Stimulated activated CD8-positive, alpha-beta memory T cell treated with anti-CD3 and anti-CD28 coated beads, Interleukin-12 subunit alpha, Interleukin-12 subunit beta, amount 100 ng/mL, for 4 hours (primary cell): ENCODE results near the gene TOM1L2.
"Not testable (repeated sequence)": the region's sequence is repeated elsewhere in the genome, so short reads cannot be mapped to it uniquely, and the experiment has no call there.

ENCODE experiments used
- DNase-seq: peaks from one replicate; pipeline ENCODE4 v3.0.0-alpha.2; 2020; ENCODE audit warnings: low read depth

Gene TOM1L2

GRCh38 chr17:17972126-17972951 lies at the start of gene TOM1L2, which contains the start of gene DRC3:
TOM1L2 (minus strand) TSS chr17:17972400; CDS start chr17:17972313, 87 bp downstream.
DRC3 (plus strand) TSS chr17:17972862; CDS start chr17:17977599, 4,737 bp downstream.
- peak; percentile 99 for DNase-seq

DNA sequence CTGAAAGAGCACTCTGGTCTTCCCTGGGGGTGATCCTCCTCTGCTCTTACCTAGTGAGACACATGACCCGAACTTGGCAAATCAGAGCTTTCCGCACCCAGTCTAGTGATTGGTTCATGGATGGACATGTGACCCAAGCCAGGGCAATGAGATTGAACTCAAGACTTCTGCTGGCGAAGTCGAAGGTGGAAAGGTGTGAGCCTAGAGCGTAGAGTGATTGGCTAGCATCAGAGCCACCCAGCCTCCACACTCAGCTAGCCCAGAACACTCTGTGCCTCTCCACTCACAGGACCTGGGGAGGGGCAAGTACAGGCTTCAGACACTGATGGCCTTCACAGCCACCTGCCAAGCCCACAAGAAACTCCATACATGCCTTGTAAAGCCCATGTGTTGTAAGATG lies 49.2 kb upstream of the TOM1L2 start:
- DNase-seq: no peak

- no peak for DNase-seq
Observed at GRCh38 chr17:18020971-18021370, 48.8 kb upstream of the TOM1L2 start.

DNA sequence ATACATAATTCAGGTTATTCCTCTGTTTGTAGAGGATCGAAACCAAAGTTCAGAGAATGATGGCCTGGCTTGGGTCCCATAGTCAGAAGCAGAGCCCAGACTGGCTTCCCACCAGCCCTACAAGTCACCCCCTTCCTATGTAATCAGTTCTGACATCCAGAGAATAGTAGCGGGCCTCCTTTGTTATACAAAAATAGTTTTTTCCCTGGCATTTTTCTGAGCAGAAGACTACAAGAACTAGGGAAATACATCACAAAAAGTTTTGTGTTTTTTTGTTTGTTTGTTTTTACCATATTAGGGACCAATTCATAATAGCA lies 47.6 kb upstream of the TOM1L2 start:
- DNase-seq: no peak

DNA sequence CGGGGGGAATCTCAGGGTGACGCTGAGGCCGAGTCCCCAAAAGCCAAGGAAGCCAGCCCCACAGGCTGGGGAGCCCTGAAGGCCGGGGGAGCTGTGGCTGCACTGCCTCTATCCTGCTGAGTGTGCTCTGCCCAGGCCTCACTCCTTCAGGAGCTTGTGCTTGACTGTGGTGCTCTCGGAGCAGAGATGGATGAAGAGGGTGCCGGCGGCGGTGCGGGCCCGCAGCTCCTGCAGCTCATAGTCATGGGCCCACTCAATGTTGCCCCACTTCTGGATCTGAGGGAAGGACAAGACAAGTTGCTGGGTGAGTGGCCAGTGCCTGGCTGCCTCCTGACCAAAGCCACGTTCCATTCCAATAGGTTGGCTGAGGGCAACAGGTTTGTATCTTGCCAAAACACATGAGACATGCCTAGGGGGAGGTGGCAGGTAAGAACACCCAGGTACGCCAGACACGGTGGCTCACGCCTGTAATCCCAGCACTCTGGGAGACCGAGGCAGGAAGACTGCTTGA lies 46.3 kb upstream of the TOM1L2 start:
- DNase-seq: no peak

DNA sequence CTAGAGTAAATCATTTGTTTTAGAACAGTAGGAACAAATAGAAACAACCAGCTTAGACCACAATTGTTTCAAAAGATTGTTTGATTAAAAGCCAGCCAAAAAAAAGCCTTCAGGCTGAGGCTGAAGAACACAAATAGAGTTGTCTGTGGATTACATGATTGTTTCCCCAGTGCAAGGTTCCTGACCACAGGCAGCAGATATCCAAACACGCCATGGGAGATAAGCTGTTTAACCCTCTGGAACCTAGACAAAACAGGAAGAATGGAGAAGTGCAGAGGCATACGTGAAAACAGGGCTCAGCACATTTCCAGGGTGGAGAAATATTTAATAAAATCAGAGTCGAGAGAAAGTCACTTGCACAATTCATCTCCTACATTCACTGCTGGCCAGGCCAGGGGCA lies 45.8 kb upstream of the TOM1L2 start:
- DNase-seq: no peak

DNA sequence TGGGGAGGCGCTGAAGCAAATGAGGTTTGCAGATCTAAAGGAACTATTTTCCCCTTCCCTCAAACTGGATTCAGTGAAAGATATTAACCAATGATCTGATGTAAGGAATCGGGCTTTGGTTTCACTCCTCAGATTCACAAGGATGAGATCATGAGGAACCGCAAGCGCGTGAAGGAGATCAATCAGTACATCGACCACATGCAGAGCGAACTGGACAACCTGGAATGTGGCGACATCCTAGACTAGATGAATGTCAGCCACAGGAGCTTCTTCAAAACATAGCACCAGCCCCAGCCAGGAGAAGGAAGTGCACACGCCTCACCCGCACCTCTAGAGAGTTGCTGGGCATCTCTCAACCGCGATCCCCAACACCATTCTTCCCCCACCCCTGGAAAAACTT lies 44.2 kb upstream of the TOM1L2 start:
- DNase-seq: no peak

GRCh38 chr17:18015593-18015992 lies 43.4 kb upstream of the TOM1L2 start:
- no peak for DNase-seq

DNA sequence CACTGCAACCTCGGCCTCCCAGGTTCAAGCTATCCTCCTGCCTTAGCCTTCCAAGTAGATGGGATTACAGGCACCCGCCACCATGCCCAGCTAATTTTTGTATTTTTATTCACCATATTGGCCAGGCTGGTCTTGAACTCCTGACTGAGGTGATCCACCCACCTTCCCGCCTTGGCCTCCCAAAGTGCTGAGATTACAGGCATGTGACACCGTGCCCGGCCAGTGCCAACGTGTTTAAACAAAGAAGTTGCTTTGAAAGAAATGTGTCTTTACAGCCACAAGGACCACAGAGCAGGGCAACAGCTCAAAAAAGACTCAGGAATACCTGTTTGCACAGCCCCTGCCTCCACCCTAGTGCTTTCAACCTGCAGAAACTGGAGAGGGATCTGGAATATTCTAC lies 41.8 kb upstream of the TOM1L2 start:
- no peak for DNase-seq

- DNase-seq: no peak
Observed at GRCh38 chr17:18011286-18011685, 39.1 kb upstream of the TOM1L2 start.

GRCh38 chr17:18009609-18010420 lies 37.6 kb upstream of the TOM1L2 start:
- DNase-seq: no peak

DNA sequence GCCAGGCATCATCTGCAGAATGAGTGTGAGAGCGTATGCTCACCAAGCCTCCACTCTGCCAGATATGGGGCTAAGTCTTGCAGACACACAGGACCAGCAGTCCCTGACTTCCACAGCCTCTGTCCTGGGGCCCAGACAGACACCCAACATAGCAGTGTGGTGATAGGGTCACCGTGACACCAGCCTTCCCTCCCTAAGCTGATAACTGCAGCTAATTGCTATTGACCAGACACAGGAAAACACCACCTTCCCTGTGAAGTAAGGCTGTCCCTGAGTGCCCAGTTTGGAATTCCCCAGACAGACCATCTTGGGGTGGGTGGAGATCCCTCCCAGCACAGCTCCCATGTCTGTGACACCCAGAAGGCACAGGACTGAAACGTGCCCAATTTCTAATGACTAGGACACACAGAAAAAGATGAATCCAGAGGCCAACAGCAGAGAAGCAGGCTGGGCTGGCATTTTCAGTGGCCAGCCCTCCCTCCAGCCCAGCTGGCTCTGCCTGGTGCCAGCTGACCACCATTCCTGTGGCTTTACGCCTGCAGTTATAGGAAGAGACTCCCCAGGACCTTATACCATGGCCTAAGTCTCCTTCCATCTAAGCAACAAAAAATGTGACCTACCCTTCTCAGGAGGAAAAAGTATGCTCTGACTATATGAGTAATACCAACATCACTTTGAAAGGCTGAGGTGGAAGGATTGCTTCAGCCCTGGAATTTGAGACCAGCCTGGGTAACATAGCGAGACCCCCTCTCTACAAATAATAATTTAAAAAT lies 36.5 kb upstream of the TOM1L2 start:
- no peak for DNase-seq

DNA sequence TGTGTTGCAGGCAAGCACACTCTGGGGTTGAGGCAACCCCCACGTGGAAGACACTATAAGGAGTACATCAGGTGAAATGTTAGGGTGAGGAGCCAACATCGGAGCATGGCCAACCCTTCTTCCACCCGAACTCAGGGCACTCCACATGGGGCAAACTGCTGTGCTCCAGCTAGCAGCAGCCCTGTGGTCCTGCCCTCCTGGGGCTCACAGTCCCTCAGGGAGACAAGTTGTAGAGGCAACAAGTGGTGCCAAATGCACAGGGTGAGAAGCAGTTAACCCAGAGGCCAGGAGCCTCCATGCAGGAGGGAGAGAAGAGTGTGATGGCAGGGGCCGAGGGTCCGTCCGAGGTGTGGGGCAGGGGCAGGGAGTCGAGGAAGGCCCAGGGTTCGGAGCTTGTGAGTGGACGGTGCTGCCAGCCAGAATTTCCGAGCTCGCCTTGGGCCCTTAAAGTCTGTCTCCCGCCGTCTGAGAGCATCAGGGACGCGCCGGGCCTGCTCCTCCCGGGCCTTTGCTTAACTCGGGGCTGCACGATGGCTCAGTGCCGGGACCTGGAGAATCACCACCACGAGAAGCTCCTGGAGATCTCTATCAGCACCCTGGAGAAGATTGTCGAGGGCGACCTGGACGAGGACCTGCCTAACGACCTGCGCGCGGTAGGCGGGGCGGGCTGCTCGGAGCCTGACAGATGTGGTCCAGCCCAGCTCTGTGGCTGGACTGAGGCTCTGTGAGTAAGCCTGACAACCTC lies 34.5 kb upstream of the TOM1L2 start:
- no peak for DNase-seq

GRCh38 chr17:18005496-18005895 lies 33.3 kb upstream of the TOM1L2 start:
- no peak for DNase-seq

GRCh38 chr17:18004884-18005305 lies 32.7 kb upstream of the TOM1L2 start:
- DNase-seq: no peak

- no peak for DNase-seq
Observed at GRCh38 chr17:18004345-18004744, 32.1 kb upstream of the TOM1L2 start.

GRCh38 chr17:18002171-18002570 lies 30.0 kb upstream of the TOM1L2 start:
- no peak for DNase-seq

GRCh38 chr17:18000030-18000408 lies 27.8 kb upstream of the TOM1L2 start:
- no peak for DNase-seq

DNA sequence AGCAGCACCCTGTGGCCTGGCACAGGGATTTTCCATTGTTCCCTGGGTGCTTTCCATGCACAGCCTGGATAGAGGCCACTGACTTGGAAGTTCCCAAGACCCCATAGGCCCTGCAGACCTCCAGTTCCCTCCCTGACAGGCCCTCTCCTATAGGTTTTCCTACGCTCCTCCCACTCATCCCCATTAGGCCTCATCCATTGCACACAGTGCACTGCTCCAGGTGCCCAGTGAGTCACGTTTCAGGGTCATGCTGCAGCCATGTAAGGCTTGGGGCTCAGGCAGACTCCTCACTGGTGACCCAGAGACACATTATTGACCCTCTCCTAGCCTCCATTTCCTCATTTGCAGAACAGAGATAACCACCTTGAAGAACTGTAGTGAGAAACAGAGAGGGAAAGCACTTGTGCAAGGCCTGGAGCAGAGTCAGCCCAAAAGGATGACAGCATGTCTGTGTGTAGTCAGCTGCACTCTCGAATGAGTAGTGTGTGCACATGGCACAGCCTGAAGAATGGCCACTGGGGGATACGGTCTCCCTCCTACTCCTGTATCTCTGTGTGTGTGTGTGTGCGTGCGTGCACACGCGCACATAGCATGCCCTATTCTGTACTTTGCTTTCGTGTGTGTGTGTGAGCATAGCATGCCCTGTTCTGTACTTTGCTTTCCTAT lies 27.3 kb upstream of the TOM1L2 start:
- no peak for DNase-seq

DNA sequence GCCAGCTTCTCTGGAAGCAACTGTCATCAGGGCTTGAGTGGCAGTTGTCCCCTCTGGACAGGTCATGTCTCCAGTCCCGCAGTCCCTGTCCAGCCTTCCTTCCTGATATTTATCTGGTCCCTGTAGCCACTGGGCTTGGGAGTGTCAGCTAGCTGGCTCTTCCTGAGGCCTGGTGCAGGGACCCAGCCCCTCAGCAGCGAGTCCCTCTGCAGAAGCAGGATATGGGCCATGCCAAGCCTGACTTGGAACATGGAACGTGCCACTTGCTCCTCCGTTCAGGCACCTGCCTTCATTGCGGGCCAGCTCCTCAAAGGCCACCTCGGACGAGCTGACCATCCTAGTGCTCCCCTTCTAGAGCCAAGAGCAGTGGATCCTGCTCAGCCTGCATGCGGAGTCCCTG lies 26.7 kb upstream of the TOM1L2 start:
- DNase-seq: no peak

- DNase-seq: not testable (repeated sequence)
Observed at GRCh38 chr17:17995887-17996286, 23.7 kb upstream of the TOM1L2 start.
